ENCODE results near the gene PSME3.

DNA sequence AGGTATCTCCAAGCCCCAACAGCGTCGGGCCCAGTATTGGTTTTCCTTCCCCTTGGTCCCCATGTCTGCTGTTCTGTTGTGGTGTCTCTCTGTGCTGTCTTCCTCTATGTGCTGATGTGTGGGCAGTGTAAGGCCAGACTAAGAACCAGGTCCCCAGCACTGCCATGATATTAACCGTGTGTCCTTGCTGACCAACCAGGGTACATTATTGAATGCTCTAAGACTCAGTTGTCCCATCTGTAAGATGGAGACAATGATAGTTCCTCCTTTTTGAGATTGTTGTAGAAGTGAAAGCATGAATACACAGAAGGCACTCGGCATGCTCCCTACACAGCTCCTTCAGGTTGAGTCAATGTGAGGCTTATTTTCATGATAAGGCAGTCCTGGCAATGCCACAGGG is 38.5 kb downstream of the PSME3 start:
- no peak for TF ChIP-seq CTCF (IDR thresholded peaks at IDR 0.05; ENCODE audit: insufficient read depth, low read length, poor library complexity, severe bottlenecking)
- TF ChIP-seq EZH2phosphoT487 (conservative IDR thresholded peaks at IDR 0.05; ENCODE audit: low read length), result no peak

Data from SU-DHL-6 (cell line).